Stimulated activated CD8-positive, alpha-beta memory T cell treated with anti-CD3 and anti-CD28 coated beads, Interleukin-15, amount 100 ng/mL, for 24 hours (primary cell): ENCODE results near the gene MYO1D.
"Not testable (repeated sequence)": the region's sequence is repeated elsewhere in the genome, so short reads cannot be mapped to it uniquely, and the experiment has no call there.

Source experiments
- DNase-seq: peaks from one replicate; pipeline ENCODE4 v3.0.0-alpha.2; 2020; ENCODE audit warnings: low read depth

The MYO1D gene

DNA sequence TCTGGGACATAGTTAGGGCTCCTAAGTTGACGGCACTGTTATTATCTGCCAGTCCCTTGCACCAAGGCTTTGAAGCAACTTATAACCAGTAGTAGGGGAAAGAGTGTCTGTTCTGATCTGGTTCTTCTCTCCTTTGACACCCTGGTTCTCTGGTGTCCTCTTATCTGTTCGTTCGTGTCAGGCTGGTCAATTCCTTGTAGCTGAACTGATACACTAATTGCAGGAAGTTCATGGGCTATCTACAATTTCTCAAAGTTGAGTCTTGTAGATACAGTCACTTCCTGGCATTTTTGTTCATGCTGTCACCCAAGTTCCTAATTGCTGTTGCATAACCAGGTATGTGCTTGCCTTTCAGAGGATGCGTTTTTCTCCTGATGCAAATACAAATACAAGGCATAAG, 17.3 kb upstream of the MYO1D start:
- no peak for DNase-seq

DNA sequence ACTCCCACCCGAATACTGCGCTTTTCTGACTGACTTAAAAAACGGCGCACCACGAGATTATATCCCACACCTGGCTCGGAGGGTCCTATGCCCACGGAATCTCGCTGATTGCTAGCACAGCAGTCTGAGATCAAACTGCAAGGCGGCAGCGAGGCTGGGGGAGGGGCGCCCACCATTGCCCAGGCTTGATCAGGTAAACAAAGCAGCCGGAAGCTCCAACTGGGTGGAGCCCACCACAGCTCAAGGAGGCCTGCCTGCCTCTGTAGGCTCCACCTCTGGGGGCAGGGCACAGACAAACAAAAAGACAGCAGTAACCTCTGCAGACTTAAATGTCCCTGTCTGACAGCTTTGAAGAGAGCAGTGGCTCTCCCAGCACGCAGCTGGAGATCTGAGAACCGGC, 10.5 kb upstream of the MYO1D start:
- not testable (repeated sequence) for DNase-seq

- not testable (repeated sequence) for DNase-seq
Observed at GRCh38 chr17:32886951-32887350, 10.0 kb upstream of the MYO1D start.

GRCh38 chr17:32882734-32883133, 5.8 kb upstream of the MYO1D start:
- no peak for DNase-seq

- DNase-seq = no peak
Observed at GRCh38 chr17:32882029-32882428, 5.1 kb upstream of the MYO1D start.

DNA sequence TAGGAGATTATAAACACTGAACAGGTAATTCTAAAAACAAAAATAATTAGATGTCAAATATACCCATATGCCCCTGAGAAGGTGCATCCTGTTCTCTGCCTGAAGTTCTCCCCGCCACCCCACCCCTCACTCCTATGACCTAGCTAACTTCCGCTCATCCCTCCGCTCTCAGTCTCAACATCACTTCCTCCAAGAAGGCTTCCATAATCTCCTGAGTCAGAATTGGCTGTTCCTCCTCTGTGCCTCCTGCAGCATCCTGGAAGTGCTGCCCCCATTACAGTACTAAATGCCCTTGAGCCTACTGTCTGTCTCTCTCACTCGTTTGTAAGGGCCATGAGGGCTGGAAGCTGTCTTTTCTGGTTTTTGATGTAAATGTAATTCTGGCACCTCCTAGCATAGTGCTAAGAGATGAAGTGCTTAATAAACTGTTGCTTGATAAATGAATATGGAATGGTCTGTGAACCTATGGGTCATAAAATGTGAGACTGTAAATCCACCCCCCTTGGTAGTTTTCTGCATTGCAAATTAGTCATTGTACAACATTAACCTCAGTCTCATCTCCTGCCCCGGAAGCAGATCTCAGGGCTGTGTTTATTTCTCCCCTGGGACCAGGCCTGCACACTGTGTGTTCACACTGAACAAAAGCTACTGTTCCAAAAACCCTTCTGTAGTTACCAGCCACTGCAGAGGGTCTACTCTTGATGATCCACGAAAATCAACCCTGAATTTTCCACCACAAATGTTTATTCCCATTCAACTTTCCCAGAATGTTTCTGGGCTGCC, 3.9 kb upstream of the MYO1D start:
- no peak for DNase-seq

DNA sequence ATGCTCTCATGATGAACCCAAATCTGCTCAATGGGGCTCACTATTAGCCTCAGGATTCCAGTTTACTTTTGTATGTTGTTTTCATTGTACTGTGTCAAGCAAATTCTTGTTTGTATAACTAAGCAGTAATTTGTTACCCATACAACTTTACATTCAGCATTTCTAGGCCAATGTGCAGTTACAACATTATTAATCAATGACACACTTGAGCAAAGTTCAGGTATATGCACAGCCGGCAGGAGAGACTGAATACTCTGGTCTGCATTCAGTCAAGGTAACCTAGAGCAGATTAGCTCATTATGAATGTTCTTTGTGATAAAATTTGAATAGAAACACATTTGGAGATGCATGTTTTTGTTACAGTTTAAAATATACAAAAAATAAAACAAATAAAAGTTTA, 2.2 kb upstream of the MYO1D start:
- no peak for DNase-seq

- DNase-seq = no peak
Observed at GRCh38 chr17:32878211-32878610, 1.3 kb upstream of the MYO1D start.

- peak; percentile 87 for DNase-seq
Observed at GRCh38 chr17:32877164-32877764, 340 bp upstream of the MYO1D start.

DNA sequence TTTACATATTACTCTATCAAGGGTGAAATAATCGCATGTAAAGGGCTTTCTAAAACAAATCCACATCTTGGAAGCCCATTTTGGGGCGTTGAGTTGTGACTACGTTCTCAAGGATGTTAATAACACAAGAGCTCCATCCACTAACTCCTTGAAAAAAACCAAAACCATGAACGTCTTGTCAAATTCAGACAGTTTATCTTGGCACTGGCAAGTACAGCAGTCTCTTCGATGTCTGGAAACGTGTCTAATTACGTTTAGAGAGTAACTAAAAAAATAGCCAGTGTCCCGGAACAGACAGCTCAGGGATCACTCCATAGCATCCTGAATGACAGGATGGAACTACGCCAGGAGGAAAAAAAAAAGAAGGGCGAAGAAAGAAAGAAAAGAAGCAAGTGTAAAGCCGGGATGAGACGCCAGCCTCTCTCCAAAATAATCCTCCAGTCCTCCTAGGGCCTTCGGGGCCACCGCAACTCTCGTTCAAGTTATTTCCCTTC, 954 bp downstream of the MYO1D start:
- no peak for DNase-seq

DNA sequence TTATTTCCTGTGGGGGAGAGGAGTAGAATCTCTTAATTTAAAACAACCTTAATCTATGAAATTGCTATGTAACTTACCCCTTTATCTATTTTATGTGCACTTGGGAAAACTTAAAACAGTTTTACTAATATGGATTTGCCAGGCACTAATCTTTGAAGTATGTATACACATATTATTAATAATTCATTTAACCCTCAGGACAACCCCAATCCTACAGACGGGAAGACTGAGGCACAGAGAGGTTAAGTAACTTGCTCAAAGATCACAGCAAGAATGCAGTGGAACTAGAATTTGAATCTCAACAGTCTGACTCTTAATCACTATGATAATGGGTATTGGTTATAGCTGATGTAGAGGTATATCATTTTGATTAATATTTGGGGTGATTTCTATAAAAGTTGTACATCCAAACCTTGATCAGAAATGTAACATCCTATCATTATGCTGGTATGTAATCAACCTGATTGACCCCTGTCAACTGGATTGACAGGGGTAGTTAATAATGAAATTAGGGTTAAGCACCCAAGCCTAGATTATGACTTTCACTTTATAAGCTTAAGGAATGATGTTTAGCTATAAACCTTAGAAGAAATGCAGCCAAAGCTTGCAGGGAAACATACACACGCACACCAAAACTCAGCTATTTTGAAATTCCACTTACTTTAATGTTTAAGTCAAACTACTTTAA, 1.6 kb downstream of the MYO1D start:
- DNase-seq = no peak

DNA sequence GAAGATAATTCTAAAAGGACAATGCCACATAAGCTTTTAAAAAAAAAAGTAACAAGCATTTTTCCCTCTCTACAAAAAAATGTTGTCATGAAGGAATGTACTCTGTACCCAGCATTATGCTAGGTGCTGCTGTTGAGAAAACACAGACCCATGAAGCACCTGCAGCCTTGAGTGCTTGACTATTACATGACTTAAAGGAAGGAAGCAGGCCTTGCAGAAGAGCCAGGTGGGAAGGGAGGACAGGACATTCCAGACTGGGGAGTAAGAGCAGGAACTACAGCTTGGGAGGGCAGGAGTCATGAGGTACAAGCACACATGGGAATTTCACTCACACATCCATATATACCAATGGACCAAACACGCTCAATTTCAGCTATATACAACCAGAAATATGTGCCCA, 3.8 kb downstream of the MYO1D start:
- no peak for DNase-seq

- no peak for DNase-seq
Observed at GRCh38 chr17:32871746-32872145, 5.2 kb downstream of the MYO1D start.

- no peak for DNase-seq
Observed at GRCh38 chr17:32870969-32871368, 6.0 kb downstream of the MYO1D start.

DNA sequence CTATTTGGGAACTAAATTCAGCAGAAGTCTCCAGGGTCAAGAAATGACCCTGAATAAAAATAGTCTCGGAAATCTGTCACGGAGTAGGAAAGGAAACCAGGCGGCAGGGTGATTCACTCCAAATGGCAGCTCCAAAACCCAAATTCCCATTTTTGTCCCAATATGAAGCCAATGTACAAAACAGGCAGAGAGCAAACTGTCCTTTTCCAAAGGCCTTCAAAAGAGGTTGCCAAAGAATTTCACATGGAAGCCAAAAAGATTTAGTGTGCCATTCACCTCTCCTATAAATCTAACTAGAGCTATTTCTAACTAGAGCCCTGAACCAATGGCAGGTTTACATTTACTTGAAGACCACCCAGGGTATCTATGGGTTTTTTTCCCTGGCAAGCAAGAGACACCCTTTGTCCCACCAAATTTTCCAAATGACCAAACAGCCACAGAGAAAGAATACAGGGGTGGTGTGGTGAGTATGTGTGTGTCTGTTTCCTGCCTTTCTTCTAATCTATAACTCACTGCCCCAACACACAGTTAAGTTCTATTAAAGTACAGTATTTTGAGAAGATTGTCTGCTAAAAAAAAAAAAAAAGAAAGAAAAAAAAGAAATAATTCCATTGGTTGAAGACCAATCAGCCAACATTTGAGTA, 6.8 kb downstream of the MYO1D start:
- DNase-seq = no peak

DNA sequence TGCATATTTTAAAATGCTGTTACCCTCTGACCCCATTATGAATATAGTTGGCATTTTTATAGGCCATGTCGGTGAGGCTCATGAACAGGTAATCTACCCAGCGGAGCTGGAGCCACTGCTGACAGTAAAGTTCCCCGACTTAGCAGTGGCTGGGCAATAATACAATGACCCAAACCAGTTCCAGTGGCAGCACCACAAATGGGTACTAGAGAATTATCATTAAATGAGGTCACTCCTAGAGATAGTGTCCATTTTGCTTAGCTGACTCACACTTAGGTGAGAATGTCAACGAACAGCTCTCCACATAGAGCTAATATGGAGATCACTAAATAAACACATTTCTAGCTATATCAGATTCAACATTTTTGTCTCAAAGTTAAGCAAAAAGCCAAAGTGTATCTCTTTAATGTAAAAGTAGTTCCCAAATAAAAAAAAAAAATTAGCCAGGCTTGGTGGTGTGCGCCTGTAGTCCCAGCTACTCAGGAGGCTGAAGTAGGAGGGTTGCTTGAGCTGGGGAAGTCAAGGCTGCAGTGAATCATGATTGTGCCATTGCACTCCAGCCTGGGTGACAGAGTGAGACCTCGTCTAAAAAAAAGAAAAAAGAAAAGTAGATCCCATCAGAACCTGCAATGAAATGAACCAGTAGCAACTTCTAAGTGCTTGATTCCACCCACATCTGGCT, 7.4 kb downstream of the MYO1D start:
- no peak for DNase-seq

- no peak for DNase-seq
Observed at GRCh38 chr17:32865141-32865540, 11.8 kb downstream of the MYO1D start.

- DNase-seq = no peak
Observed at GRCh38 chr17:32863559-32863958, 13.4 kb downstream of the MYO1D start.

- no peak for DNase-seq
Observed at GRCh38 chr17:32862940-32863339, 14.0 kb downstream of the MYO1D start.

- no peak for DNase-seq
Observed at GRCh38 chr17:32861981-32862380, 14.9 kb downstream of the MYO1D start.

DNA sequence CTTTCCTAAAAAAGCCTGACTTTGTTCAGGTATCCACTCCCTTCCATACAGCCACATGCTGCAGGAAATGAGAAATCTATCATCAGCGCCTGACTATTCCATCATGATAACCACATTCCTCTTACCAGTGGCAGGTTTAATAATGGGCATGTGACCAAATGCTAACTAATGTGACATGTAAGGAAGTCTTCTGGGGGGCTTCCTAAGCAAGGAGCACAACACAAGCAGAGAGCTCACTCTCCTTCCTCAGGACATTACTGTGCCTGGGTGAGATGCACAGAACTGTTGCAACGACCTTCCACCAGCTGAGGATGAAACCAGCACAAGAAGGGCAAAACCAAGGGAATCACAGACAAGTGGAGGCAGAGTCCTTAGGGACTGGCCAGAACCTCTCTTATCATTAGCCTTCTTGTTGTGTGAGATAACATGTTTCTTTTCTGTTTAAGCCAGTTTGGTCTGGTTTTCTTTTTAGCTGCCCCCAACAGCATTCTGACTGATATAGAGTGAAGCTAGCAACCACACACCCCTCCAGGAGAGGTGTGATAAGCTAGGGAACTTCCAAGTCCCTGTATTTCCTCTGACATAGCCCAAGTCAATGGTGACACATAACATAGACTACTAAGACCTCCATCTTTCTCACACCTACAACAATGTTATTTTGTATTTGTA, 16.9 kb downstream of the MYO1D start:
- no peak for DNase-seq

- no peak for DNase-seq
Observed at GRCh38 chr17:32855620-32856019, 21.3 kb downstream of the MYO1D start.
